Activated T-helper 17 cell treated with anti-CD3 and anti-CD28 coated beads, Interleukin-2, amount 50 U/mL, for 72 hours (primary cell): Measurements from ENCODE around the gene TLE1. TPM values are rescaled to one million over a fixed set of nuclear protein-coding genes. Genes with fewer than 3 reads are reported as not detected.
"Not testable (repeated sequence)": the region's sequence is repeated elsewhere in the genome, so short reads cannot be mapped to it uniquely, and the experiment has no call there.

Experiments
- ATAC-seq: fragments of 150-1000 bp; cut with Tn5 transposase; replicated peaks from 2 replicates; pipeline ENCODE4 v1.10.0; 2021; ENCODE audit warnings: mild to moderate bottlenecking, moderate library complexity
- H3K27ac Mint-ChIP-seq: one replicate; pipeline ENCODE4 v1.8.0; 2022; ENCODE audit warnings: mixed read lengths
- H3K27me3 Mint-ChIP-seq: one replicate; pipeline ENCODE4 v1.8.0; 2022; ENCODE audit warnings: mixed read lengths
- H3K36me3 Mint-ChIP-seq: one replicate; pipeline ENCODE4 v1.8.0; 2022; ENCODE audit warnings: low read depth, mild to moderate bottlenecking, mixed read lengths
- H3K4me1 Mint-ChIP-seq: one replicate; pipeline ENCODE4 v1.8.0; 2022; ENCODE audit warnings: mixed read lengths
- H3K4me3 Mint-ChIP-seq: one replicate; pipeline ENCODE4 v1.8.0; 2022; ENCODE audit warnings: mild to moderate bottlenecking, mixed read lengths
- H3K9me3 Mint-ChIP-seq: one replicate; pipeline ENCODE4 v1.8.0; 2022; ENCODE audit warnings: mixed read lengths
- total RNA-seq, 2 donors: library from RNA; stranded (reverse); gene quantifications; one replicate each; pipeline ENCODE4 v1.2.3, GENCODE V29; 2022

The TLE1 gene
- total RNA-seq, 2 donors from 2014 or later, result 0.13 to 0.97 TPM

- Mint-ChIP-seq H3K27ac (no peak overlapping the region), H3K4me1 (no peaks in the 10 kb centered on the region), H3K9me3 (peaks cover 3% of the 10 kb centered on the region), H3K36me3 (no peaks in the 10 kb centered on the region), H3K27me3 (no peaks in the 10 kb centered on the region), H3K4me3 (no peak overlapping the region)
- ATAC-seq, result no peak
Measured at GRCh38 chr9:81610740-81611107, 78.6 kb downstream of the TLE1 start.

DNA sequence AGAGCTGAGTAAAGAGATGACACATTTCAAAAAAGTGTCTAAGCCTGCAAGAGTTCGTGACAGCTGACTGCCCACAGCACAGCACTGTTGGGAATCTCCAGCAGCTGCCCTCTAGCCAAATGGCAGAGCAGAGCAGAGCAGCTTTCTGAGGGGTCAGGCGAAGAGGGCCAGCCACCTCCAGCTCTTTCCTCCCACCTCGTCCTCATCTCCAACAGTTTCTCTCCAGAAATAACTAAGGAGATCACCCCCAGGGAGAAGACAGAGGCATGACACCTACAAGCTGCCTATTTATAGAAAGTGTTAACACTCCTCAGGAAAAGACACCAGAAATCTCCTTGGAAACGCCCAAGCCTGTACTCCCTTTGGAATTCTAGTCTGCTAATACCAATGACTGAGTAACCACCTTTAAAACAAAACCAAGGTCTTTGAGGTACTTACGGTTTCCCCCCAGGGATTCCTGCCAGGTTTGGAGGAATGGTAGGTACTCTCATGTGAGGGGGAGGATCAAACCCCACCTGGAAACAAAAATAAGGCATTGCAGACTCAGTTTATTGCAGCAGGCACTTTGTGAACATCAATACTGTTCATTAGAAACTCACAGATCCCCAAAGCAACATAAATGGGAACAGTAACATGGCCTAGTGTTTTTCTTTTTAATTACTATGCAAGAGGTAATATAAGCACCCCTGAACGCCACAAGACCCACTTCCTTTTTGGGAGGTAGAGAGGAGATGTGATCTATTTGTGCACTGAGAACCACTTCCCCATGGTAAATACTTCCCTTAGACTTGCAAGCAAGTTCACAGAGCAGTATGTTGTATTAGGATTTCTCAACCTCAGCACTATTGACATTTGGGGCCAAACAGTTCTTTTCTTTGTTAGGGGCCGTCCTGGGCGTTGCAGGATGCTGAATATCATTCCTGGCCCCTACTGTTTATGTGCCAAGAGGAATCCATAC lies 79.3 kb downstream of the TLE1 start:
- Mint-ChIP-seq H3K4me1 (no peaks in the 10 kb centered on the region), H3K27me3 (no peaks in the 10 kb centered on the region), H3K4me3 (no peak overlapping the region), H3K36me3 (no peaks in the 10 kb centered on the region), H3K27ac (no peak overlapping the region), H3K9me3 (peaks cover 3% of the 10 kb centered on the region)
- ATAC-seq, result no peak

DNA sequence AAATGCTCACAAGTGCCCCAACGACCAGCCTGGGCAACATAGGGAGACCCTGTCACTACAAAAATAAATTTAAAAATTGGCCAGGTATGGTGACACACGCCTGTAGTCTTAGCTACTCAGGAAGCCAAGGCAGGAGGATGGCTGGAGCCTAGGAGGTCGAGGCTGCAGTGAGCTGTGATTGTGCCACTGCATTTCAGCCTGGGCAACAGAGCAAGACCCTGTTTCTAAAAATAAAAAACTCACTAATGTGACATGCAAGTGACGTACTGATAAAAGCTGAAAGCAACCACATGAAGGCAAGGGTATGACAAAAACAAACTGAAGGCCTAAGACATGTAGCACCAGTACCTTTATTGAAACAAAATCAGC lies 81.1 kb downstream of the TLE1 start:
- no peak for ATAC-seq
- no peaks in the 10 kb centered on the region for H3K27me3 Mint-ChIP-seq
- H3K4me1 Mint-ChIP-seq, result no peaks in the 10 kb centered on the region
- no peaks in the 10 kb centered on the region for H3K36me3 Mint-ChIP-seq
- no peak overlapping the region for H3K27ac Mint-ChIP-seq
- H3K9me3 Mint-ChIP-seq, result peaks cover 3% of the 10 kb centered on the region
- H3K4me3 Mint-ChIP-seq, result no peak overlapping the region

- no peaks in the 10 kb centered on the region for H3K4me1 Mint-ChIP-seq
- peaks cover 3% of the 10 kb centered on the region for H3K9me3 Mint-ChIP-seq
- no peak overlapping the region for H3K4me3 Mint-ChIP-seq
- no peak for ATAC-seq
- no peaks in the 10 kb centered on the region for H3K27me3 Mint-ChIP-seq
- H3K27ac Mint-ChIP-seq, result no peak overlapping the region
- H3K36me3 Mint-ChIP-seq, result no peaks in the 10 kb centered on the region
Measured at GRCh38 chr9:81607593-81608288, 81.6 kb downstream of the TLE1 start.

GRCh38 chr9:81606261-81606660 lies 83.1 kb downstream of the TLE1 start:
- H3K27me3 Mint-ChIP-seq, H3K4me3 Mint-ChIP-seq, H3K27ac Mint-ChIP-seq, H3K4me1 Mint-ChIP-seq, H3K9me3 Mint-ChIP-seq, H3K36me3 Mint-ChIP-seq, ATAC-seq: not testable (repeated sequence)

DNA sequence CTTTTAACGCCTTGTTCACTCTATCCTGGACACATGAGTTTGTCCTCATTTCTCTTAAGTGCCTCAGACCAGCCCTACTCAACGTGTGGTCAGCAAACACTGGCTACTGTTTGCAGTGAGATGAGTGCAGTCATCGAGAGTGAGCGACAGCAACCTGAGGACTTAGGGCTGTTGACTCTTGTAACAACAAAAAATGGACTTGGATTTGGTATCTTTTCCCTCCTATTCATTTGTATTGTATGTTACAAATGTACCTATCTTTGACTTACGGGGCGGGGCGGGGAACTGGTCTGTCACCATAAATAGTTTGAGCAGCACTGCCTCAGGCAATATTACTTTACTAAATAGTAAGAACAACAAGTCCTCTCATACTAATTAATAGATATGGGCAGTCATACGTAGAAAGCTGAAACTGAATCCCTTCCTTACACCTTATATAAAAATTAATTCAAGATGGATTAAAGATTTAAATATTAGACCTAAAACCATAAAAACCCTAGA lies 84.1 kb downstream of the TLE1 start:
- ATAC-seq, result no peak
- Mint-ChIP-seq H3K36me3 (no peaks in the 10 kb centered on the region), H3K27ac (no peak overlapping the region), H3K27me3 (no peaks in the 10 kb centered on the region), H3K9me3 (peaks cover 7% of the 10 kb centered on the region), H3K4me1 (no peaks in the 10 kb centered on the region), H3K4me3 (no peak overlapping the region)

- ATAC-seq, result no peak
- Mint-ChIP-seq H3K9me3 (peaks cover 7% of the 10 kb centered on the region), H3K36me3 (no peaks in the 10 kb centered on the region), H3K4me3 (no peak overlapping the region), H3K27me3 (no peaks in the 10 kb centered on the region), H3K4me1 (no peaks in the 10 kb centered on the region), H3K27ac (no peak overlapping the region)
Measured at GRCh38 chr9:81604306-81605169, 84.8 kb downstream of the TLE1 start.

GRCh38 chr9:81602887-81603680 lies 86.3 kb downstream of the TLE1 start:
- Mint-ChIP-seq H3K4me3 (no peak overlapping the region), H3K4me1 (no peaks in the 10 kb centered on the region), H3K36me3 (no peaks in the 10 kb centered on the region), H3K27ac (no peak overlapping the region), H3K9me3 (peaks cover 7% of the 10 kb centered on the region), H3K27me3 (no peaks in the 10 kb centered on the region)
- no peak for ATAC-seq

- Mint-ChIP-seq H3K27ac (no peak overlapping the region), H3K4me3 (no peak overlapping the region), H3K4me1 (peaks cover 4% of the 10 kb centered on the region), H3K9me3 (peaks cover 7% of the 10 kb centered on the region), H3K27me3 (peaks cover 3% of the 10 kb centered on the region), H3K36me3 (no peaks in the 10 kb centered on the region)
- ATAC-seq, result no peak
Measured at GRCh38 chr9:81601639-81602623, 87.4 kb downstream of the TLE1 start.

GRCh38 chr9:81600631-81601030 lies 88.7 kb downstream of the TLE1 start:
- no peak overlapping the region for H3K4me3 Mint-ChIP-seq

DNA sequence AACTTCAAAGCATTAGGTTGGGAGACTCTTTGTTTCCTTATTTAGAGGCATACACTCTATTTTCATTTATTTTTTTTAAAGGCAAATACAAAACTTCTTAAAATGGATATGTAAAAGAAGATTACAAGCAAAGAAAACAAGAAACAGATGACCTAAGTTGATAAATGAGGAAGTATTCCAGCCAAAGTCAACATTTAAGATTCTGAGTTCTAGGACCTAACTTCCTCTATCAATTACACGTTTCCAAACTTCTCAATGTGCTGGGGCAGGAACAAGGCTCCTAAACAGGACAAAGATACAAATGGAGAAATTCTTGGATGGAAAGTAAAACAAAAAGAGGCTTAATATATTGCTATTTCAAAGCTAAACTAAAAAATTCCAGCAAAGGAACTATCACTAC lies 89.5 kb downstream of the TLE1 start:
- no peak overlapping the region for H3K27ac Mint-ChIP-seq
- no peak overlapping the region for H3K4me3 Mint-ChIP-seq
- peaks cover 4% of the 10 kb centered on the region for H3K4me1 Mint-ChIP-seq
- ATAC-seq, result no peak
- peaks cover 4% of the 10 kb centered on the region for H3K27me3 Mint-ChIP-seq
- H3K9me3 Mint-ChIP-seq, result peaks cover 9% of the 10 kb centered on the region
- no peaks in the 10 kb centered on the region for H3K36me3 Mint-ChIP-seq

More at GRCh38 chr9:81600631-81601030, 88.7 kb downstream of the TLE1 start:
- Mint-ChIP-seq H3K36me3 (no peaks in the 10 kb centered on the region), H3K27me3 (peaks cover 4% of the 10 kb centered on the region), H3K4me1 (peaks cover 4% of the 10 kb centered on the region), H3K27ac (no peak overlapping the region), H3K9me3 (peaks cover 9% of the 10 kb centered on the region)
- no peak for ATAC-seq

DNA sequence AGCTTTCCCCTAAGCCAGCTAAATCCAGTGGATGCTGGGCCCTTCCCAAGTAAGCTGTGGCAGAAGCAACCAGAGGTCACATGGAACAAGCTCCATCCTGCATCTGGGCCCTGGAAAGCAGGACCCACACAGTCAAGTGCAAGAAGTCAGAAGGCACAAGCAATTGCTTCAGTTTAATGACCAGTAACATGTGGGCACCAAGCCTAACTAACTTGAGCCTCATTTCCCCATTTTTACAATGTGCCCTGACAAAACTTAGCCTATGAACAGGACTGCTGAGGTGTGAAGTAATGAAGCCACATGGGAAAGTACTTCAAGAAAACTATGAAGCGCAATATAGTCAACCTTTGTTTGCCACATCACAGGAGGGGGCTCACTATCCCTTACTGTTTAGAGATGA lies 90.5 kb downstream of the TLE1 start:
- H3K27me3 Mint-ChIP-seq, result peaks cover 4% of the 10 kb centered on the region
- H3K36me3 Mint-ChIP-seq, result no peaks in the 10 kb centered on the region
- H3K4me3 Mint-ChIP-seq, result no peak overlapping the region
- H3K27ac Mint-ChIP-seq, result no peak overlapping the region
- H3K4me1 Mint-ChIP-seq, result peaks cover 4% of the 10 kb centered on the region
- no peak for ATAC-seq
- H3K9me3 Mint-ChIP-seq, result peaks cover 13% of the 10 kb centered on the region

DNA sequence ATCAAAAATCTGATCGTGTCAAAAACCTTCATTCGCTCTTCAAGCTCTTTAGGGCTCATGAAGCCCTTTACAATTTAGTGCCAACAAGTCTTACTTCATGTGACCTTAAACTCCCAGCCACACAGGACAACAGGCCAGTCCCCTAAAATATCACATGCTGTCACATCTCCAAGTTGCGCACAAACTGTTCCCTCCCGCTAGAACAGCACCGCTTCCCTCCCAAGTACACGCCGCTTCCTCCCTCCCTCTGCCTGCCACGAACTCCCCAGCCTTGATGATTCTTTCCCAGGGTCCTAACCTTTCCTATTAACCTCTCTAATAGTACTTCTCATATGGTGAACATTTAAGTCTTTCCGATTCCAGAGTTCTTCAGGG lies 91.2 kb downstream of the TLE1 start:
- Mint-ChIP-seq H3K36me3 (no peaks in the 10 kb centered on the region), H3K27me3 (peaks cover 4% of the 10 kb centered on the region), H3K4me3 (no peak overlapping the region), H3K27ac (no peak overlapping the region), H3K9me3 (peaks cover 13% of the 10 kb centered on the region), H3K4me1 (peaks cover 4% of the 10 kb centered on the region)
- no peak for ATAC-seq
